ENCODE data around the gene RRM2.

RRM2 gene

DNA sequence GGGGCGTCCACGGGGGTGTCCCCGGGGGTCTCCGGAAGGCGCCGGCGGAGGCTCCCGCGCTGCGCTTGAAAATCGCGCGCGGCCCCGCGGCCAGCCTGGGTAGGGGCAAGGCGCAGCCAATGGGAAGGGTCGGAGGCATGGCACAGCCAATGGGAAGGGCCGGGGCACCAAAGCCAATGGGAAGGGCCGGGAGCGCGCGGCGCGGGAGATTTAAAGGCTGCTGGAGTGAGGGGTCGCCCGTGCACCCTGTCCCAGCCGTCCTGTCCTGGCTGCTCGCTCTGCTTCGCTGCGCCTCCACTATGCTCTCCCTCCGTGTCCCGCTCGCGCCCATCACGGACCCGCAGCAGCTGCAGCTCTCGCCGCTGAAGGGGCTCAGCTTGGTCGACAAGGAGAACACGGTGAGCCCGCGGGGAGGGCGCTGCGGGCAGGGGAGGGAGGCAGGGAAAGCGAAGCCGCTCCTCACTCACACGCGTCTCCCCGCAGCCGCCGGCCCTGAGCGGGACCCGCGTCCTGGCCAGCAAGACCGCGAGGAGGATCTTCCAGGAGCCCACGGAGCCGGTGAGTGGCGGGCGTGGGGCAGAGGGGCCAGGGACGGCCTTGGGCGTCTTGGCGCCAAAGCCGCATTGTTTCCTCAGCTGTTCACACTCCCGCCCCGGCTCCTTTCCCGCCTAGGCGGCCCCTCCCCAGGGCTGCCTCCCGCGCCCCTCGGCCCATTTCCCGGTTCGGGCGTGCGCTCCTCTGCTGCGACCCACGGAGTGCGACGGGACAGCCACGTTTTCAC is at the start of gene RRM2:
TSS of gene RRM2 (plus strand) at position 240 of the 781 bp plus-strand sequence. CDS start at position 300, 60 bp downstream.
- Histone ChIP-seq H3K9me3 (ENCODE audit: low read length) (no peaks in the 10 kb centered on the region), H3K27me3 (ENCODE audit: insufficient read depth, low read length) (no peaks in the 10 kb centered on the region), H3K4me1 (ENCODE audit: insufficient read depth, low read length) (peaks cover 25% of the 10 kb centered on the region), H2AFZ (ENCODE audit: low read depth, low read length) (peak within 1 kb of the TSS; percentile 49), H3K36me3 (ENCODE audit: insufficient read depth, low read length) (peaks cover 26% of the 10 kb centered on the region), H3K4me3 (ENCODE audit: low read length) (peak within 1 kb of the TSS; percentile 87)

DNA sequence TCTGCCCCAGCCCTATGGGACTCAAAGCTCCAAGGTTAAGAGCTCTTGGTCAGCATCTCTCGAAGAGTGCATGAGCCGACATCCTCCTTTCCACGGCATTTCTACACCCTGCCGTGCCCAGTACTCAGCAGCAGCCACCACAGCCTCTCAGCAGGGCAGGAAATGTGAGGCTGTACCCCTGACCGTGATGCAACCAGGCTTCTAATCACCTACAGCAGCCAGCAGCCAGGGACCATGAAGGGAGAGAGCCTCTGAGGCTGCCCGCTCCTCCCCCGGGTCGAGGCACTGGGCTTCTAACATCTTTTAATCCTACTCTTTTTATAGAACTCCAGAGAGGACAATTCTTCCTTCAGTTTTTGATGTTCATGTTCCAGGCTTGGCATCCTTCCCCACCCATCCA is 48.8 kb upstream of the RRM2 start:
- H3K4me3 ChIP-seq (ENCODE audit: low read length) = no peak overlapping the region
- no peaks in the 10 kb centered on the region for H3K36me3 ChIP-seq (ENCODE audit: insufficient read depth, low read length)
- H2AFZ ChIP-seq (ENCODE audit: low read depth, low read length) = no peak overlapping the region
- H3K9me3 ChIP-seq (ENCODE audit: low read length) = peaks cover 3% of the 10 kb centered on the region
- H3K27me3 ChIP-seq (ENCODE audit: insufficient read depth, low read length) = peaks cover 44% of the 10 kb centered on the region
- no peaks in the 10 kb centered on the region for H3K4me1 ChIP-seq (ENCODE audit: insufficient read depth, low read length)

DNA sequence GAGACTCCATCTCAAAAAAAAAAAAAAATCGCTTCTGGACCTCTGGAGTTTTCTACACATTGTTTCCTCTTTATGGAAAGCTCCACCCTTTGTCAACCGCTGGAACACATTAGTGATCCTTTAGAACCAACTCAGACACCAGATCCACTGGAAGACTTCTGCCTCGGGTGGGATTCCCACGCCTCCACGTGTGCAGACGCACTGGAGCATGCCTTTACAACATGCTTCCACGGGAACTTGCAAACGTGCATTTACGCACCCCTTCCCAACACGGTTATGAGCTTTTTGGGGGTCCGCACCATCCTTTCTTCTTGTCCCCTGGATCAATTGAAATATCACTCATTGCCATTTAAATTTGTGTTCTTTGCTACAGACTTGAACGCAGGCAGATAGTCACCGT is 47.4 kb upstream of the RRM2 start:
- Histone ChIP-seq H3K9me3 (ENCODE audit: low read length) (peaks cover 3% of the 10 kb centered on the region), H3K4me3 (ENCODE audit: low read length) (no peak overlapping the region), H2AFZ (ENCODE audit: low read depth, low read length) (no peak overlapping the region), H3K36me3 (ENCODE audit: insufficient read depth, low read length) (no peaks in the 10 kb centered on the region), H3K27me3 (ENCODE audit: insufficient read depth, low read length) (peaks cover 52% of the 10 kb centered on the region), H3K4me1 (ENCODE audit: insufficient read depth, low read length) (peaks cover 6% of the 10 kb centered on the region)

DNA sequence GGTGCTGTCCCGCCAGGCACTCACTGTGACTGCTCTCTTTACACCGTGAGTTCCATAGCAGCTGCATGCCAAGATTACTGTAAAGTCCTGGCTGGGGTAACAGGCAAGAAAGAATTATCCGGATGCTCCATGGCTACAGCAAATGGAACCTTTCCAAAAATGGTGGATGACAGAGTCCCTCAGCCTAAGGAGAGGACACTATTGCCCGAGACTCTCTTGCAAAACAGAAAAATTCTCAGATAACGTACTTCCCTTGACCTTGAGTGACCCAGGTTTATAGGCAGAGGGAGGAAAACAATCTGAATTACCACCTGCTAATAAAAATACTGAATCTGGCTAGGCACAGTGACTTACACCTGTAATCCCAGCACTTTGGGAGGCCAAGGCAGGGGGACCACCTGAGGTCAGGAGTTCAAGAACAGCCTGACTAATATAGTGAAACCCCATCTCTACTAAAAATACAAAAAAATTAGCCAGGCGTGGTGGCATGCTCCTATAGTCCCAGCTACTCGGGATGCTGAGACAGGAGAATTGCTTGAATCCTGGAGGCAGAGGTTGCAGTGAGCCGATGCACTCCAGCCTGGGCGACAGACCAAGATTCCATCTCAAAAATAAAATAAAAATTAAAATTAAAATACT is 46.8 kb upstream of the RRM2 start:
- Histone ChIP-seq H3K9me3 (ENCODE audit: low read length) (peaks cover 3% of the 10 kb centered on the region), H3K36me3 (ENCODE audit: insufficient read depth, low read length) (no peaks in the 10 kb centered on the region), H3K27me3 (ENCODE audit: insufficient read depth, low read length) (peaks cover 55% of the 10 kb centered on the region), H2AFZ (ENCODE audit: low read depth, low read length) (no peak overlapping the region), H3K4me1 (ENCODE audit: insufficient read depth, low read length) (peaks cover 6% of the 10 kb centered on the region), H3K4me3 (ENCODE audit: low read length) (no peak overlapping the region)

DNA sequence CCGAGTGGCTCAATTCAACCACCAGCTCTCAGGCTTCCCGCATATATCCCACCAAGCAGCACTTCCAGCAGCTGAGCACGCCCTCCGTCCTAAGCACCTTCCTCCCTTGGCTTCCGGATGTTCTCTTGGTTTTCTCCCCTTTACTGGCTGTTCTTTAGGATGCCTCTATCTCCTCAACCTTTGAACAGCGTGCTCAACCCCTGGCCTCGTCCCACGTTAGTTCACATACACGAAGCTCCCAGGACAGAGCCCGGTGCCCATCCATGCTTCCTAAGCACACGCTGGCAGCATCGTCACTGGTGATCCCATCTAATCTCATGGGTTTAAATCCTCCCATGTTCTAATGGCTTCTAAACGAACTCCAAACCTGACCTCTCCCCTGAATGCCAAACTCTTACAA is 46.0 kb upstream of the RRM2 start:
- Histone ChIP-seq H3K4me1 (ENCODE audit: insufficient read depth, low read length) (peaks cover 6% of the 10 kb centered on the region), H3K9me3 (ENCODE audit: low read length) (peaks cover 3% of the 10 kb centered on the region), H3K27me3 (ENCODE audit: insufficient read depth, low read length) (peaks cover 63% of the 10 kb centered on the region), H3K36me3 (ENCODE audit: insufficient read depth, low read length) (no peaks in the 10 kb centered on the region), H2AFZ (ENCODE audit: low read depth, low read length) (no peak overlapping the region), H3K4me3 (ENCODE audit: low read length) (no peak overlapping the region)

DNA sequence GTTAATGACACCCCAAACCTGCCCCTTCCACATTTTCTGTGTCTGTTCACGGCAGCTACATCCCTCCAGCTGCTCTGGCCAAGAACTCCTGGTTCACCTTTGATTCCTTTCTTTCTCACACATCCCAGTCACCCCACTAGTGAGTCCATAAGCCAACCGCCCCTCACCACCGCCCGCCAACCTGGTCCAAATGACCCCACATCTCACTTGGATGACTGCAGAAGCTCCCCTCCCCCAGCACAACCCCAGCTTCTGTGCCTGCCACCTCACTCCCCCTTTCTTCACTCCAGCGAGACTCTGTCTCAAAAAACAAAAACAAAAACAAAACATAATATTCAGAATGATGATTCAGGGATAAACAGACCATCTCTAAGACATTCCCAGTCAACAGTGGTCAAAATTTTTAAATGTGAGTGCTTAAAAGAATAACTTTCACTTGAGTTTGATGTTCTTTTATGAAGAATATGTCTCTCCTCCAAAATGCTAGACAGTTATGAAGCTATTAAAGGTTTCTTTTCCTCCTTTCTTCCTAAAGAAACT is 45.5 kb upstream of the RRM2 start:
- Histone ChIP-seq H2AFZ (ENCODE audit: low read depth, low read length) (no peak overlapping the region), H3K36me3 (ENCODE audit: insufficient read depth, low read length) (no peaks in the 10 kb centered on the region), H3K4me3 (ENCODE audit: low read length) (no peak overlapping the region), H3K27me3 (ENCODE audit: insufficient read depth, low read length) (peaks cover 63% of the 10 kb centered on the region), H3K4me1 (ENCODE audit: insufficient read depth, low read length) (peaks cover 6% of the 10 kb centered on the region), H3K9me3 (ENCODE audit: low read length) (peaks cover 3% of the 10 kb centered on the region)

DNA sequence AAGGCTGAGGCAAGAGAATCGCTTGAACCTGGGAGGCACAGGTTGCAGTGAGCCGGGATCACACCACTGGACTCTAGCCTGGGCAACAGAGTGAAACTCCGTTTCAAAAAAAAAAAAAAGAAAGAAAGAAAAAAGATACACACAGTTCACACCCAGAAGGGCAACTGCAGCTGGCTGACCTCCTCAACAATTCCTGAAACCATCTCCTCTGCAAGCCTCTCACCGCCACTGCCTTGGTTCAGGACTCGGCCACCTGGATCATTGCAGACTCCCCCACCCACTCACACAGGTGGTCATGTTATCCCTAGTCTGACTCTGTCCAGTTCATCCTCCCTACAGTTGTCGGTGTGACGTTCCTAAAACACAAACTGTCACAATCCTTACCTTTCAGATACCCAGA is 44.5 kb upstream of the RRM2 start:
- no peak overlapping the region for H3K4me3 ChIP-seq (ENCODE audit: low read length)
- H3K4me1 ChIP-seq (ENCODE audit: insufficient read depth, low read length) = peaks cover 6% of the 10 kb centered on the region
- H3K27me3 ChIP-seq (ENCODE audit: insufficient read depth, low read length) = peaks cover 66% of the 10 kb centered on the region
- H2AFZ ChIP-seq (ENCODE audit: low read depth, low read length) = no peak overlapping the region
- no peaks in the 10 kb centered on the region for H3K36me3 ChIP-seq (ENCODE audit: insufficient read depth, low read length)
- peaks cover 3% of the 10 kb centered on the region for H3K9me3 ChIP-seq (ENCODE audit: low read length)

DNA sequence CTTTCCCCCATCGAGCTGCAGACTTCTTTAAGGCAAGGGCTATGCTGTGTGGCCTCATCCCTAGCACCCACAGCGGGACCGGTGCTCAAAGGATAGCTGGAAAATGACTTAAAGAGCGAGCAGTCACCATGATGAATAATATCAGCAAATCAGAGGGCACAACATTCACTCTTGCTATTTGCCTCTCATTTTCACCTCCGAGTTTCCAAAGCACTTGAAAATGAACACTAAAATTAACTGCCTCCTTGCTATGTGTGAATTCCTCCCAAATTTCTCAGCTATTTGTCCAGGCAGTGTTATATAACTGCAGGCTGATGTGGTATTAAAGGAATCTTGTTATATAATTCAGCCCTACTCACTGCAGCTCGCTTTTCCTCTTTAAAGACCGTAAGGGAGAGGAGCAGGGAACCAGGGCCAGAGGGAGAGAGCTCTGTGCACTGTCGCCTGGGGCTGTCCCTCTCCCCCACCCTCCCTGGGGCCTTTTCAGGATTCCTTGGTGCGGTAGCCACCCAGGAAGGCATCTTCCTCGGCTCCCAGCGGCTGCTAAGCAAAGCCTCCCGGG is 43.8 kb upstream of the RRM2 start:
- Histone ChIP-seq H3K4me3 (ENCODE audit: low read length) (no peak overlapping the region), H2AFZ (ENCODE audit: low read depth, low read length) (peak overlapping the region; percentile 49), H3K36me3 (ENCODE audit: insufficient read depth, low read length) (no peaks in the 10 kb centered on the region), H3K27me3 (ENCODE audit: insufficient read depth, low read length) (peaks cover 67% of the 10 kb centered on the region), H3K4me1 (ENCODE audit: insufficient read depth, low read length) (peaks cover 6% of the 10 kb centered on the region), H3K9me3 (ENCODE audit: low read length) (peaks cover 3% of the 10 kb centered on the region)

DNA sequence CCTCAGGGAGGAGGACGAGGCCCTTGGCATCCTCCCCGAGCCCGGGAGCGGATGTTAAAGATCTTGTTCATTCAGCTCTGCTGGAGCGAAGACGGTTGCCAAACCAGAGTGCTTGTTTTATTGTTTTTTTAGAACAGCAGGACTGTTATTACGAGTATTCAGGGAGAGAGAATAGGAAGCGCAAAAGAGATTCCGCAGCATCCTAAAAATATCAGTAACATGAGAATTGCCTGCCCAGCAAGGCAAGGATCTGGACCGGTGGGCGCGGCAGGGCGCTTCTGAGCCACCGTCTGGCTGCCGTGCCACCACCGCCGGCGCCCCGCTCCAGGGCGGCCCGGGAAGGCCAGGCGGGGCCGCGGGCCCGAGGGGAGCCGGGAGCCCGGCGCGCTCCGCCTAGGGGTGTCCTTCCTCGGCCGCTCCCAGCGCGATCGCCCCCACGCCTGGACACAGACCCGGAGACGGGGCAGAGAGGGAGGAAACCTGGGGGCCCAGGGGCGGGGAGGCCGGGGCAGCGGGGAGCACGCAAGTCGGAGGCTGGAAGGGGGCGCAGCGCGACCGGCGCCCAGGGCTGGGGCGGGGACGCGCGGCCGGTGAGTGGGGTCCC is 43.2 kb upstream of the RRM2 start:
- Histone ChIP-seq H3K4me1 (ENCODE audit: insufficient read depth, low read length) (peaks cover 6% of the 10 kb centered on the region), H2AFZ (ENCODE audit: low read depth, low read length) (peak overlapping the region; percentile 49), H3K27me3 (ENCODE audit: insufficient read depth, low read length) (peaks cover 64% of the 10 kb centered on the region), H3K4me3 (ENCODE audit: low read length) (peak overlapping the region; percentile 25), H3K36me3 (ENCODE audit: insufficient read depth, low read length) (no peaks in the 10 kb centered on the region), H3K9me3 (ENCODE audit: low read length) (peaks cover 3% of the 10 kb centered on the region)

DNA sequence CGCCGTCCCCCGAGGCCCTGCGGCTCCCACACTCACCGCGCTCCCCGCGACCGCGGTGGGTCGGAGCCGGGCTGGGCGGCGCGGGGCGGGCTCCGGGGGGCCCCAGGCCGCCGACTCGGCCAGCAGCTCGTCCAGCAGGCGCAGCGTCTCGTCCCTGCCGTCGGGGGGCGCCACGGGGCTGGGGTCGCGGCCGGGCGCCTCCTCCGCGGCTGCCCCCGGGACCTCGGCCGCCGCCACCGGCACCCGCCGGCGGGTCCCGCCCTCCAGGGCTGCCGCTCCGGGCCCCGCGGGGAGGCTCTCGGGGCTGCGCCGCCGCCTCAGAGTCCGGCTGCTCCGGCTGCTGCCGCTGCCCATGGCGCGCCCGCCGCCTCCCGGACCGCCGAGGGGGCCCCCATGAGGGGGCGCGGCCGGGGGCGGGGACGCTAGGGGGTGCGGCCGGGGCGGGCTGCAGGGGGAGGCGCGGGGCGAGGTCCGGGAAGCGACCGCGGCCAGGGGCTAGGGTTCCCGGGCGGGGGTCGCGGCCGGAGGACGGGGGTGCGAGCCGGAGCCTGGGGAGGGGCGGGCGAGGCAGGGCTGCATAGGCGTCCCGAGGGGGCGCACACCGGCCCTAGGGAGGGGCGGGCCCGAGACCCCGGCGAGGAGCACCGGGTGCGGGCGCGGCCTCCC is 42.5 kb upstream of the RRM2 start, which contains the start of gene CYS1:
TSS of gene CYS1 (minus strand) at position 542 of the 666 bp plus-strand sequence. CDS start at position 354, 188 bp downstream.
- peak within 1 kb of the TSS; percentile 25 for H3K4me3 ChIP-seq (ENCODE audit: low read length)
- peaks cover 6% of the 10 kb centered on the region for H3K4me1 ChIP-seq (ENCODE audit: insufficient read depth, low read length)
- H3K9me3 ChIP-seq (ENCODE audit: low read length) = peaks cover 3% of the 10 kb centered on the region
- H3K27me3 ChIP-seq (ENCODE audit: insufficient read depth, low read length) = peaks cover 64% of the 10 kb centered on the region
- no peaks in the 10 kb centered on the region for H3K36me3 ChIP-seq (ENCODE audit: insufficient read depth, low read length)
- peak within 1 kb of the TSS; percentile 49 for H2AFZ ChIP-seq (ENCODE audit: low read depth, low read length)

DNA sequence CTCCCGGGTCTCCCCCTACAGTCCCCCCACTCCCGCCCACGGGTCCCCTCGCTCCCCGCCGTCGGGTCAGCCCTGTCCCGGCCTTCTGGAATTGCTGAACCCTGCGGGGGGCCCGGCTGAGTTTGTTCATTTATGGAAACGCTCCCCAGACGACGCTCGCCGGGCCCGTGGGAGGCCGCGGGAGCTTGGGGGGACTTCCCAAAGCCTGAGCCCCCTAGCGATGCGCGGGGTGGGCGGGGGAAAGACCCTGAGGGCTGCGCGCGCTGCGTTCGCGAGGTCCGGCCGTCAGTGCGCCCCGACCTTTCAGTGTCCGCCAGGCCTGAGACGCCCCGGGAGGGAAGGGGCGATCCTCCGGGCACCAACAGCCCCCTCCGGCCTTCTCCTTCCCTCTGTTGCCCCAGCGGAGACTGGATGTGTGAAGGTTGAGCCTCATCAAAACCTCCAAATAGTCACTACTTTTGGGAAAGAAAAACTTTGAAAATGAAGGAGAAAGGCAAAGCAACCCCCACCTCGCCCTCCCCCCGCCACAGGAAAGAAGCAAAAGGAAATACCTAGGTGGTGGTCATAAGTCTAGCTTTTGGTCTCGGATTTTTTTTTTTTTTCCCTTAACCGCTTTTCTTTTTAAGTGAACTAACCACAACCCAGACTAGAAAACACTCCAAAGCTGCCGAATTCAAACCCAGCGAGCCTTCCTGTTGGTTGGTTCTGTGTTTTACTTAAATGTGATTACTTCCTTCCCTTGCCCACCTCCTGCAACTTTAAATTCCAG is 41.8 kb upstream of the RRM2 start:
- Histone ChIP-seq H3K4me1 (ENCODE audit: insufficient read depth, low read length) (peaks cover 6% of the 10 kb centered on the region), H2AFZ (ENCODE audit: low read depth, low read length) (peak overlapping the region; percentile 29), H3K27me3 (ENCODE audit: insufficient read depth, low read length) (peaks cover 60% of the 10 kb centered on the region), H3K4me3 (ENCODE audit: low read length) (no peak overlapping the region), H3K36me3 (ENCODE audit: insufficient read depth, low read length) (no peaks in the 10 kb centered on the region), H3K9me3 (ENCODE audit: low read length) (peaks cover 3% of the 10 kb centered on the region)

DNA sequence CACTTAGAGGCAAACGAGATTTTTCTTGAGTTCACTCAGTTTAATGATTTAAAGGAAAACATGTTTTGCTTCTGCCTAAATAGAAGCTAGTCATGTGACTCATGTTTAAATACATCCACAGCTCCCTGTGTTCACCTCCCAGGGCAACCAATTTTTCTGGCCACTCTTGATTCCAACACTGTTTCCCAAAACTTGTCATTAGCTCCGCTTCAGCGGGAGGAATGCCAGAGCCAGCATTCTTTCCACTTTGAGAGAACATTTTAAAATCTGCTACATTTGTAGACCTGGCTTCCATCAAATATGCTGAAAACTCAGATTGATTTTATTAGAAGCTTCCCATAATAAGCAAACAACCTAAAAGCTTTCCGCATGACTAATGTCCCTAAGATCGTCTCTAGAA is 39.5 kb upstream of the RRM2 start:
- H3K4me3 ChIP-seq (ENCODE audit: low read length) = no peak overlapping the region
- peaks cover 6% of the 10 kb centered on the region for H3K4me1 ChIP-seq (ENCODE audit: insufficient read depth, low read length)
- H3K36me3 ChIP-seq (ENCODE audit: insufficient read depth, low read length) = no peaks in the 10 kb centered on the region
- H2AFZ ChIP-seq (ENCODE audit: low read depth, low read length) = no peak overlapping the region
- peaks cover 47% of the 10 kb centered on the region for H3K27me3 ChIP-seq (ENCODE audit: insufficient read depth, low read length)
- no peaks in the 10 kb centered on the region for H3K9me3 ChIP-seq (ENCODE audit: low read length)

Measured in neuron (in vitro differentiated cells).